K562 (cell line): ENCODE measurements around the gene NPC1. TPM values are rescaled to one million over a fixed set of nuclear protein-coding genes. Genes with fewer than 3 reads are reported as not detected.

Experiments
- ASH1L ChIP-seq: fragments of 450-650 bp; IDR thresholded peaks from 2 replicates; pipeline ENCODE4 v1.6.1; 2018; ENCODE audit warnings: borderline replicate concordance, mild to moderate bottlenecking, low read depth; ENCODE audit not compliant: partially characterized antibody
- BRF1 ChIP-seq: IDR thresholded peaks from 3 replicates; pipeline ENCODE4 v1.6.1; 2011; ENCODE audit warnings: borderline replicate concordance, mild to moderate bottlenecking; ENCODE audit not compliant: insufficient read length; ENCODE audit errors: extremely low read depth
- CHD1 ChIP-seq: fragments of 200-600 bp; sonication (generic); IDR thresholded peaks from one replicate; pipeline ENCODE4 v1.6.1; 2012; ENCODE audit warnings: mild to moderate bottlenecking, moderate library complexity, low read length, inconsistent platforms
- EP300 ChIP-seq: IDR thresholded peaks from 2 replicates; pipeline ENCODE4 v1.6.1; 2012; ENCODE audit warnings: low read length, improper control_type of control experiment
- ETS2 ChIP-seq: IDR thresholded peaks from 2 replicates; pipeline ENCODE4 v1.6.1; 2016; ENCODE audit warnings: borderline replicate concordance, missing genetic modification characterization, mild to moderate bottlenecking, moderate library complexity, missing compliant biosample characterization; ENCODE audit not compliant: poor library complexity, severe bottlenecking
- FOXA3 ChIP-seq, 2 experiments: fragments of 450-650 bp in 1 of 2; sonication (generic) in 1 of 2; formaldehyde crosslinking; IDR thresholded peaks in 1 of 2; conservative IDR thresholded peaks in 1 of 2; 2 replicates each; pipeline versions ENCODE4 v1.4.0 to v1.8.0; 2020 to 2022; ENCODE audit warnings: mild to moderate bottlenecking in 2 of 2, missing genetic modification reagents in 1 of 2
- GABPB1 ChIP-seq: sonication (generic); formaldehyde crosslinking; IDR thresholded peaks from 2 replicates; pipeline ENCODE4 v1.8.0; 2022; ENCODE audit warnings: mild to moderate bottlenecking, missing genetic modification reagents
- ILF3 ChIP-seq: fragments of 450-650 bp; IDR thresholded peaks from 2 replicates; pipeline ENCODE4 v1.6.1; 2018; ENCODE audit warnings: antibody characterized with exemption, mild to moderate bottlenecking, moderate library complexity, borderline replicate concordance
- JUN ChIP-seq, 2 experiments: sonication (generic) in 1 of 2; formaldehyde crosslinking in 1 of 2; IDR thresholded peaks; 2 replicates each; pipeline versions ENCODE4 v1.6.1 to v1.8.0; 2012 to 2022; ENCODE audit warnings: borderline replicate concordance in 2 of 2, mild to moderate bottlenecking in 2 of 2, improper control_type of control experiment in 1 of 2, low read depth in 1 of 2, low read length in 1 of 2, missing genetic modification reagents in 1 of 2
- MED1 ChIP-seq: sonication (generic); formaldehyde crosslinking; IDR thresholded peaks from 2 replicates; pipeline ENCODE4 v1.8.1; 2023; ENCODE audit warnings: missing genetic modification reagents, borderline replicate concordance
- MNT ChIP-seq, 2 experiments: fragments of 450-650 bp; conservative IDR thresholded peaks; 2 replicates each; pipeline ENCODE4 v1.6.1; 2017; ENCODE audit warnings: mild to moderate bottlenecking in 2 of 2, moderate library complexity in 2 of 2
- MTA3 ChIP-seq: fragments of 450-650 bp; formaldehyde crosslinking; IDR thresholded peaks from 2 replicates; pipeline ENCODE4 v1.6.1; 2017; ENCODE audit warnings: mild to moderate bottlenecking, borderline replicate concordance
- MYC ChIP-seq, 2 experiments: fragments of 250-450 bp in 1 of 2; sonication (Bioruptor Pico) in 1 of 2; IDR thresholded peaks; 2 replicates each; pipeline versions ENCODE4 v1.5.1 to v1.6.1; 2012 to 2021; ENCODE audit warnings: low read depth in 2 of 2, borderline replicate concordance in 1 of 2, improper control_type of control experiment in 1 of 2, low read length in 1 of 2, mild to moderate bottlenecking in 1 of 2, moderate library complexity in 1 of 2
- NRF1 ChIP-seq, 2 experiments: fragments of 450-650 bp; IDR thresholded peaks in 1 of 2; conservative IDR thresholded peaks in 1 of 2; 2 replicates each; pipeline ENCODE4 v1.6.1; 2014; ENCODE audit warnings: mild to moderate bottlenecking in 2 of 2
- POLR2G ChIP-seq: fragments of 200-400 bp; formaldehyde crosslinking; IDR thresholded peaks from 2 replicates; pipeline ENCODE4 v1.6.1; 2017; ENCODE audit warnings: low read depth, mild to moderate bottlenecking, antibody characterized with exemption, low read length, moderate library complexity
- SMAD4 ChIP-seq: fragments of 250-450 bp; sonication (Bioruptor Pico); conservative IDR thresholded peaks from 2 replicates; pipeline ENCODE4 v1.8.0; 2021; ENCODE audit warnings: inconsistent platforms, mild to moderate bottlenecking, moderate library complexity
- SP1 ChIP-seq: sonication (generic); formaldehyde crosslinking; IDR thresholded peaks from 2 replicates; pipeline ENCODE4 v1.8.1; 2022; ENCODE audit warnings: mild to moderate bottlenecking, missing genetic modification reagents
- THRB ChIP-seq: fragments of 450-650 bp; formaldehyde crosslinking; conservative IDR thresholded peaks from 2 replicates; pipeline ENCODE4 v1.4.0; 2022; ENCODE audit warnings: mild to moderate bottlenecking, missing genetic modification characterization
- ZNF184 ChIP-seq: sonication (generic); formaldehyde crosslinking; IDR thresholded peaks from 2 replicates; pipeline ENCODE4 v1.5.0; 2020; ENCODE audit warnings: missing genetic modification reagents
- ZNF436 ChIP-seq: fragments of 250-450, 450-650 bp; sonication (Bioruptor Pico); formaldehyde crosslinking; IDR thresholded peaks from 2 replicates; pipeline ENCODE4 v1.7.0; 2020; ENCODE audit warnings: mild to moderate bottlenecking
- ZNF696 ChIP-seq: fragments of 250-450 bp; sonication (Bioruptor Pico); conservative IDR thresholded peaks from 2 replicates; pipeline ENCODE4 v1.4.0; 2020; ENCODE audit warnings: mild to moderate bottlenecking, moderate library complexity
- polyA plus RNA-seq, 8 experiments: library from polyadenylated mRNA; depleted of rRNA in 4 of 8; stranded (reverse) in 5 of 8; unstranded in 3 of 8; fragments of >200 nt; fragmentation: Nextera tagmentation in 2 of 8; fragmentation: Illumina TruSeq in 1 of 8; extraction: Ambion mirVana in 2 of 8; extraction: Trizol in 1 of 8; gene quantifications; 2 replicates each; pipeline versions ENCODE4 v1.2.1 to v1.2.3, GENCODE V29; 2011 to 2014; ENCODE audit warnings: inconsistent platforms in 1 of 8, missing spikeins in 1 of 8
- total RNA-seq, 7 experiments: library from RNA; depleted of rRNA in 6 of 7; stranded (reverse); fragments of >200 nt in 6 of 7; fragmentation: Illumina TruSeq in 2 of 7; extraction: Trizol in 2 of 7; gene quantifications; 2 replicates each; pipeline versions ENCODE4 v1.2.1 to v1.2.3, GENCODE V29; 2011 to 2021; ENCODE audit warnings: low replicate concordance in 1 of 7
- TF ChIP-seq, protein P1 (sequence below): fragments of 250-450 bp; sonication (Bioruptor Pico); IDR thresholded peaks from 2 replicates; pipeline ENCODE4 v1.8.0; 2021; ENCODE audit warnings: moderate library complexity, mild to moderate bottlenecking, inconsistent platforms

The NPC1 gene
- total and polyA plus RNA-seq, 9 of the 15 experiments (the other 6 are each of a cell fraction or from before 2014, with no cell fraction given) = 17.1 to 45.9 (median 27.6) TPM

GRCh38 chr18:23586249-23587196, at the start of gene NPC1 (continued):
- TF ChIP-seq MNT (conservative IDR thresholded peaks at IDR 0.05) = peak; percentile 85 to 88
- peak; percentile 94 for TF ChIP-seq NRF1 (conservative IDR thresholded peaks at IDR 0.05 in 1 of 2, IDR thresholded peaks at IDR 0.05 in 1 of 2)
- 0 out of 2 replicates have a peak, but pooled peaks have one; percentile 52 for TF ChIP-seq ZNF436 (CRISPR knock-in tag)
- TF ChIP-seq JUN (IDR thresholded peaks at IDR 0.05; ENCODE audit: borderline replicate concordance, low read depth, low read length) = no peak
- TF ChIP-seq JUN (CRISPR knock-in tag; IDR thresholded peaks at IDR 0.05; ENCODE audit: borderline replicate concordance) = no peak
- no peak; the same call in 1 of the 2 replicates for TF ChIP-seq ILF3
- TF ChIP-seq ETS2 (tag) = no peak
- TF ChIP-seq BRF1 = no peak
- no peak; a peak in 1 of 4 replicates for TF ChIP-seq FOXA3 (CRISPR knock-in tag; conservative IDR thresholded peaks at IDR 0.05 in 1 of 2, IDR thresholded peaks at IDR 0.05 in 1 of 2)
- TF ChIP-seq, protein P1, sequence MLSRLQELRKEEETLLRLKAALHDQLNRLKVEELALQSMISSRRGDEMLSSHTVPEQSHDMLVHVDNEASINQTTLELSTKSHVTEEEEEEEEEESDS (CRISPR knock-in tag) = no peak
- TF ChIP-seq ASH1L = peak; percentile 11
- TF ChIP-seq SP1 (CRISPR knock-in tag) = no peak
- TF ChIP-seq POLR2G = peak; percentile 95
- TF ChIP-seq MED1 (CRISPR knock-in tag) = no peak
- peak; percentile 44 for TF ChIP-seq MYC (IDR thresholded peaks at IDR 0.05; ENCODE audit: low read depth, low read length)
- TF ChIP-seq MYC (CRISPR knock-in tag; IDR thresholded peaks at IDR 0.05; ENCODE audit: borderline replicate concordance, low read depth) = peak; percentile 89; the same call in 1 of the 2 replicates
- peak; percentile 57; the same call in 1 of the 2 replicates for TF ChIP-seq GABPB1 (CRISPR knock-in tag)
- peak; percentile 42; the same call in 1 of the 2 replicates for TF ChIP-seq MTA3
- TF ChIP-seq SMAD4 (CRISPR knock-in tag) = 0 out of 2 replicates have a peak, but pooled peaks have one; percentile 17
- peak; percentile 88 for TF ChIP-seq THRB
- no peak for TF ChIP-seq ZNF184
- TF ChIP-seq EP300 = peak; percentile 27; the same call in 1 of the 2 replicates
- peak; percentile 77 for TF ChIP-seq CHD1
- no peak for TF ChIP-seq ZNF696 (CRISPR knock-in tag)
